GM23338 (cell line): ENCODE measurements around the gene PPP1R12C. TPM values are rescaled to one million over a fixed set of nuclear protein-coding genes. Genes with fewer than 3 reads are reported as not detected.

ENCODE experiments used
- ATAC-seq: fragments of 200-7000 bp; cut with Tn5 transposase; 3 replicates; pipeline ENCODE4 v1.9.1; 2020
- DNase-seq: peaks from one replicate; pipeline ENCODE4 v3.0.0-alpha.2; 2015; ENCODE audit warnings: low spot score
- H2AFZ ChIP-seq: fragments of 200-600 bp; sonication (generic); 2 replicates; pipeline ENCODE4 v1.8.0; 2016; ENCODE audit warnings: antibody characterized with exemption, mild to moderate bottlenecking, moderate library complexity
- H3F3A ChIP-seq: fragments of 200-600 bp; sonication (generic); replicated peaks from 2 replicates; pipeline ENCODE4 v1.8.0; 2017; ENCODE audit warnings: antibody characterized with exemption, mixed run types, low read depth
- H3K27ac ChIP-seq: fragments of 200-600 bp; sonication (generic); 2 replicates; pipeline ENCODE4 v1.6.1; 2016; ENCODE audit warnings: low read depth
- H3K27me3 ChIP-seq: fragments of 200-600 bp; sonication (generic); 2 replicates; pipeline ENCODE4 v1.8.0; 2016; ENCODE audit warnings: mild to moderate bottlenecking, mixed run types, moderate library complexity; ENCODE audit not compliant: insufficient read depth
- H3K36me3 ChIP-seq: fragments of 200-600 bp; sonication (generic); 2 replicates; pipeline ENCODE4 v1.8.0; 2016; ENCODE audit warnings: mild to moderate bottlenecking; ENCODE audit not compliant: insufficient read depth
- H3K4me1 ChIP-seq: fragments of 200-600 bp; sonication (generic); 2 replicates; pipeline ENCODE4 v1.8.0; 2016; ENCODE audit warnings: mild to moderate bottlenecking, moderate library complexity; ENCODE audit not compliant: insufficient read depth
- H3K4me2 ChIP-seq: fragments of 200-600 bp; sonication (generic); 2 replicates; pipeline ENCODE4 v1.7.1; 2017; ENCODE audit warnings: mixed run types
- H3K4me3 ChIP-seq: fragments of 200-600 bp; sonication (generic); 2 replicates; pipeline ENCODE4 v1.6.1; 2016; ENCODE audit warnings: mixed run types
- H3K79me2 ChIP-seq: fragments of 200-600 bp; sonication (generic); replicated peaks from 2 replicates; pipeline ENCODE4 v1.8.0; 2017; ENCODE audit warnings: mild to moderate bottlenecking; ENCODE audit not compliant: insufficient read depth
- H3K9me2 ChIP-seq: fragments of 200-600 bp; sonication (generic); 2 replicates; pipeline ENCODE4 v1.8.0; 2017; ENCODE audit not compliant: insufficient read depth
- H4K20me1 ChIP-seq: fragments of 200-600 bp; sonication (generic); replicated peaks from 2 replicates; pipeline ENCODE4 v1.8.0; 2017; ENCODE audit warnings: mild to moderate bottlenecking; ENCODE audit not compliant: insufficient read depth
- H3K27ac Mint-ChIP-seq: 2 replicates; pipeline ENCODE4 v1.8.0; 2020; ENCODE audit warnings: inconsistent platforms, mild to moderate bottlenecking, moderate library complexity, mixed read lengths
- H3K27me3 Mint-ChIP-seq: 3 replicates; pipeline ENCODE4 v1.8.0; 2022; ENCODE audit warnings: low read depth, mild to moderate bottlenecking, moderate library complexity, mixed read lengths, inconsistent platforms; ENCODE audit not compliant: insufficient read depth, poor library complexity
- H3K36me3 Mint-ChIP-seq: 3 replicates; pipeline ENCODE4 v1.8.0; 2021; ENCODE audit warnings: low read depth, mild to moderate bottlenecking, inconsistent platforms, moderate library complexity, mixed read lengths
- H3K4me1 Mint-ChIP-seq: 3 replicates; pipeline ENCODE4 v1.8.0; 2020; ENCODE audit warnings: mild to moderate bottlenecking, inconsistent platforms, mixed read lengths
- H3K4me3 Mint-ChIP-seq: 3 replicates; pipeline ENCODE4 v1.8.0; 2021; ENCODE audit warnings: moderate library complexity, mild to moderate bottlenecking, inconsistent platforms, mixed read lengths
- H3K9me3 Mint-ChIP-seq: 3 replicates; pipeline ENCODE4 v1.8.0; 2020; ENCODE audit warnings: moderate library complexity, mild to moderate bottlenecking, inconsistent platforms, mixed read lengths
- EZH2 ChIP-seq: fragments of 200-600 bp; sonication (generic); IDR thresholded peaks from one replicate; pipeline ENCODE4 v1.8.0; 2017; ENCODE audit warnings: antibody characterized with exemption, mild to moderate bottlenecking, low read depth; ENCODE audit not compliant: unreplicated experiment
- EZH2phosphoT487 ChIP-seq: fragments of 200-600 bp; sonication (generic); IDR thresholded peaks from one replicate; pipeline ENCODE4 v1.8.1; 2018; ENCODE audit warnings: antibody characterized with exemption; ENCODE audit not compliant: unreplicated experiment
- JUNB ChIP-seq: IDR thresholded peaks from one replicate; pipeline ENCODE4 v1.6.1; 2016; ENCODE audit warnings: antibody characterized with exemption; ENCODE audit not compliant: unreplicated experiment
- STAT1 ChIP-seq: IDR thresholded peaks from one replicate; pipeline ENCODE4 v1.6.1; 2016; ENCODE audit warnings: antibody characterized with exemption; ENCODE audit not compliant: unreplicated experiment
- ZNF114 ChIP-seq: fragments of 250-450 bp; sonication (Bioruptor Pico); IDR thresholded peaks from 2 replicates; pipeline ENCODE4 v1.5.0; 2020; ENCODE audit warnings: mild to moderate bottlenecking, moderate library complexity
- polyA plus RNA-seq: library from polyadenylated mRNA; unstranded; fragments of >200 nt; fragmentation: Nextera tagmentation; extraction: Ambion mirVana; gene quantifications from 2 replicates; pipeline ENCODE4 v1.2.1, GENCODE V29; 2016
- total RNA-seq: library from RNA; depleted of rRNA; stranded (reverse); fragments of >200 nt; shearing (Covaris generic); gene quantifications from 2 replicates; pipeline ENCODE4 v1.2.3, GENCODE V29; 2014
- TF ChIP-seq, protein P1 (sequence below): IDR thresholded peaks from one replicate; pipeline ENCODE4 v1.6.1; 2018; ENCODE audit warnings: antibody characterized with exemption; ENCODE audit not compliant: unreplicated experiment
- TF ChIP-seq, protein P2 (sequence below): fragments of 250-450 bp; sonication (Bioruptor Pico); IDR thresholded peaks from 2 replicates; pipeline ENCODE4 v1.5.0; 2020; ENCODE audit warnings: mild to moderate bottlenecking, moderate library complexity
- TF ChIP-seq, protein P3 (sequence below), 2 experiments: fragments of 200-600 bp in 1 of 2; sonication (generic) in 1 of 2; conservative IDR thresholded peaks; 2 replicates each; pipeline versions ENCODE4 v1.5.1 to v1.6.1; 2016 to 2017; ENCODE audit warnings: antibody characterized with exemption in 2 of 2, low read depth in 2 of 2, mild to moderate bottlenecking in 2 of 2, moderate library complexity in 1 of 2
- TF ChIP-seq, protein P4 (sequence below): IDR thresholded peaks from 2 replicates; pipeline ENCODE4 v1.6.1; 2016; ENCODE audit warnings: antibody characterized with exemption

Gene PPP1R12C
- total and polyA plus RNA-seq, 2 experiments from 2014 or later: 33.2 to 83.9 TPM

DNA sequence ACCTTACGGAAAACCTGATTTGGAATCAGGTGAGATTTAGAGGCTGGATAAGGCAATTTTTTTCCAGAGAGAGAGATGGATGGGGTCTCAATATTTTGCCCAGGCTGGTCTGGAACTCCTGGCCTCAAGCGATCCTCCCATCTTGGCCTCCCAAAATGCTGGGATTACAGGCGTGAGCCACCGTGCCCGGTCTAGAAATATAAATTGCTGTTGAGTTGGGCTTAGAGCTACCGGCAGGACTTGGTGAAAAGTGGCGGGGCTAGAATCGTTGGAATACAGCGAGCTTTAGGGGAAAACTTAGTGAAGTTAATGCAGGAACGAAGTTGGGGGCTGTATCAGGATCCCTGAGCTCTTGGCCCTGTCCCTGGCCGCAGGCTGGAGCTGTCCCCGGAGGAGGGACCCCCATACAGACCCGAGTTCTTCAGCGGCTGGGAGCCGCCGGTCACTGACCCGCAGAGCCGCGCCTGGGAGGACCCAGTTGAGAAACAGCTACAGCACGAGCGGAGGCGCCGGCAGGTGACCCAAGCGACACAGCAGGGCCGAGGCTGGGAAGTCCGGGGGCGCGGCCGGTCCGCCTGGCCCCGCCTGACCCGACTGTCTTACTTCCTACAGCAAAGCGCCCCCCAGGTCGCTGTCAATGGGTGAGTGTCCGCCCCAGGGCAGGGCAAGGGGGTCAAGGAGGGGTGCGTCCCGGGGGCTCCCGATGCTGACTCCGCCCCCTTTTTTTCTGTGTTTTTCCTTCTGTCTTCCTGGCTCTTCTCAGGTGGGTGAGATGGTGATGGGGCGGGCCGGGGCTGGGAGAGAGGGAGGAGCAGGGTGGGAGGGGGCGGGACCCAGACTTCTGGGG is 34.2 kb downstream of the PPP1R12C start:
- peaks cover 10% of the 10 kb centered on the region; the same call in 2 of the 3 replicates for H3K9me3 Mint-ChIP-seq
- Histone ChIP-seq H4K20me1 (peaks cover 14% of the 10 kb centered on the region), H3K4me3 (peak overlapping the region; percentile 26; the same call in 1 of the 2 replicates), H3K27me3 (peaks cover 33% of the 10 kb centered on the region), H3K36me3 (no peaks in the 10 kb centered on the region), H3F3A (peaks cover 27% of the 10 kb centered on the region), H2AFZ (no peak overlapping the region), H3K9me2 (no peaks in the 10 kb centered on the region), H3K79me2 (no peaks in the 10 kb centered on the region), H3K4me1 (peaks cover 26% of the 10 kb centered on the region), H3K27ac (peak overlapping the region; percentile 24; the same call in 1 of the 2 replicates), H3K4me2 (peak overlapping the region; percentile 59; the same call in 1 of the 2 replicates)
- DNase-seq (peak; percentile 60), ATAC-seq (no peak)
- TF ChIP-seq STAT1: no peak
- TF ChIP-seq, protein P1, sequence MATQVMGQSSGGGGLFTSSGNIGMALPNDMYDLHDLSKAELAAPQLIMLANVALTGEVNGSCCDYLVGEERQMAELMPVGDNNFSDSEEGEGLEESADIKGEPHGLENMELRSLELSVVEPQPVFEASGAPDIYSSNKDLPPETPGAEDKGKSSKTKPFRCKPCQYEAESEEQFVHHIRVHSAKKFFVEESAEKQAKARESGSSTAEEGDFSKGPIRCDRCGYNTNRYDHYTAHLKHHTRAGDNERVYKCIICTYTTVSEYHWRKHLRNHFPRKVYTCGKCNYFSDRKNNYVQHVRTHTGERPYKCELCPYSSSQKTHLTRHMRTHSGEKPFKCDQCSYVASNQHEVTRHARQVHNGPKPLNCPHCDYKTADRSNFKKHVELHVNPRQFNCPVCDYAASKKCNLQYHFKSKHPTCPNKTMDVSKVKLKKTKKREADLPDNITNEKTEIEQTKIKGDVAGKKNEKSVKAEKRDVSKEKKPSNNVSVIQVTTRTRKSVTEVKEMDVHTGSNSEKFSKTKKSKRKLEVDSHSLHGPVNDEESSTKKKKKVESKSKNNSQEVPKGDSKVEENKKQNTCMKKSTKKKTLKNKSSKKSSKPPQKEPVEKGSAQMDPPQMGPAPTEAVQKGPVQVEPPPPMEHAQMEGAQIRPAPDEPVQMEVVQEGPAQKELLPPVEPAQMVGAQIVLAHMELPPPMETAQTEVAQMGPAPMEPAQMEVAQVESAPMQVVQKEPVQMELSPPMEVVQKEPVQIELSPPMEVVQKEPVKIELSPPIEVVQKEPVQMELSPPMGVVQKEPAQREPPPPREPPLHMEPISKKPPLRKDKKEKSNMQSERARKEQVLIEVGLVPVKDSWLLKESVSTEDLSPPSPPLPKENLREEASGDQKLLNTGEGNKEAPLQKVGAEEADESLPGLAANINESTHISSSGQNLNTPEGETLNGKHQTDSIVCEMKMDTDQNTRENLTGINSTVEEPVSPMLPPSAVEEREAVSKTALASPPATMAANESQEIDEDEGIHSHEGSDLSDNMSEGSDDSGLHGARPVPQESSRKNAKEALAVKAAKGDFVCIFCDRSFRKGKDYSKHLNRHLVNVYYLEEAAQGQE: no peak
- TF ChIP-seq ZNF114 (CRISPR knock-in tag): no peak
- TF ChIP-seq, protein P2, sequence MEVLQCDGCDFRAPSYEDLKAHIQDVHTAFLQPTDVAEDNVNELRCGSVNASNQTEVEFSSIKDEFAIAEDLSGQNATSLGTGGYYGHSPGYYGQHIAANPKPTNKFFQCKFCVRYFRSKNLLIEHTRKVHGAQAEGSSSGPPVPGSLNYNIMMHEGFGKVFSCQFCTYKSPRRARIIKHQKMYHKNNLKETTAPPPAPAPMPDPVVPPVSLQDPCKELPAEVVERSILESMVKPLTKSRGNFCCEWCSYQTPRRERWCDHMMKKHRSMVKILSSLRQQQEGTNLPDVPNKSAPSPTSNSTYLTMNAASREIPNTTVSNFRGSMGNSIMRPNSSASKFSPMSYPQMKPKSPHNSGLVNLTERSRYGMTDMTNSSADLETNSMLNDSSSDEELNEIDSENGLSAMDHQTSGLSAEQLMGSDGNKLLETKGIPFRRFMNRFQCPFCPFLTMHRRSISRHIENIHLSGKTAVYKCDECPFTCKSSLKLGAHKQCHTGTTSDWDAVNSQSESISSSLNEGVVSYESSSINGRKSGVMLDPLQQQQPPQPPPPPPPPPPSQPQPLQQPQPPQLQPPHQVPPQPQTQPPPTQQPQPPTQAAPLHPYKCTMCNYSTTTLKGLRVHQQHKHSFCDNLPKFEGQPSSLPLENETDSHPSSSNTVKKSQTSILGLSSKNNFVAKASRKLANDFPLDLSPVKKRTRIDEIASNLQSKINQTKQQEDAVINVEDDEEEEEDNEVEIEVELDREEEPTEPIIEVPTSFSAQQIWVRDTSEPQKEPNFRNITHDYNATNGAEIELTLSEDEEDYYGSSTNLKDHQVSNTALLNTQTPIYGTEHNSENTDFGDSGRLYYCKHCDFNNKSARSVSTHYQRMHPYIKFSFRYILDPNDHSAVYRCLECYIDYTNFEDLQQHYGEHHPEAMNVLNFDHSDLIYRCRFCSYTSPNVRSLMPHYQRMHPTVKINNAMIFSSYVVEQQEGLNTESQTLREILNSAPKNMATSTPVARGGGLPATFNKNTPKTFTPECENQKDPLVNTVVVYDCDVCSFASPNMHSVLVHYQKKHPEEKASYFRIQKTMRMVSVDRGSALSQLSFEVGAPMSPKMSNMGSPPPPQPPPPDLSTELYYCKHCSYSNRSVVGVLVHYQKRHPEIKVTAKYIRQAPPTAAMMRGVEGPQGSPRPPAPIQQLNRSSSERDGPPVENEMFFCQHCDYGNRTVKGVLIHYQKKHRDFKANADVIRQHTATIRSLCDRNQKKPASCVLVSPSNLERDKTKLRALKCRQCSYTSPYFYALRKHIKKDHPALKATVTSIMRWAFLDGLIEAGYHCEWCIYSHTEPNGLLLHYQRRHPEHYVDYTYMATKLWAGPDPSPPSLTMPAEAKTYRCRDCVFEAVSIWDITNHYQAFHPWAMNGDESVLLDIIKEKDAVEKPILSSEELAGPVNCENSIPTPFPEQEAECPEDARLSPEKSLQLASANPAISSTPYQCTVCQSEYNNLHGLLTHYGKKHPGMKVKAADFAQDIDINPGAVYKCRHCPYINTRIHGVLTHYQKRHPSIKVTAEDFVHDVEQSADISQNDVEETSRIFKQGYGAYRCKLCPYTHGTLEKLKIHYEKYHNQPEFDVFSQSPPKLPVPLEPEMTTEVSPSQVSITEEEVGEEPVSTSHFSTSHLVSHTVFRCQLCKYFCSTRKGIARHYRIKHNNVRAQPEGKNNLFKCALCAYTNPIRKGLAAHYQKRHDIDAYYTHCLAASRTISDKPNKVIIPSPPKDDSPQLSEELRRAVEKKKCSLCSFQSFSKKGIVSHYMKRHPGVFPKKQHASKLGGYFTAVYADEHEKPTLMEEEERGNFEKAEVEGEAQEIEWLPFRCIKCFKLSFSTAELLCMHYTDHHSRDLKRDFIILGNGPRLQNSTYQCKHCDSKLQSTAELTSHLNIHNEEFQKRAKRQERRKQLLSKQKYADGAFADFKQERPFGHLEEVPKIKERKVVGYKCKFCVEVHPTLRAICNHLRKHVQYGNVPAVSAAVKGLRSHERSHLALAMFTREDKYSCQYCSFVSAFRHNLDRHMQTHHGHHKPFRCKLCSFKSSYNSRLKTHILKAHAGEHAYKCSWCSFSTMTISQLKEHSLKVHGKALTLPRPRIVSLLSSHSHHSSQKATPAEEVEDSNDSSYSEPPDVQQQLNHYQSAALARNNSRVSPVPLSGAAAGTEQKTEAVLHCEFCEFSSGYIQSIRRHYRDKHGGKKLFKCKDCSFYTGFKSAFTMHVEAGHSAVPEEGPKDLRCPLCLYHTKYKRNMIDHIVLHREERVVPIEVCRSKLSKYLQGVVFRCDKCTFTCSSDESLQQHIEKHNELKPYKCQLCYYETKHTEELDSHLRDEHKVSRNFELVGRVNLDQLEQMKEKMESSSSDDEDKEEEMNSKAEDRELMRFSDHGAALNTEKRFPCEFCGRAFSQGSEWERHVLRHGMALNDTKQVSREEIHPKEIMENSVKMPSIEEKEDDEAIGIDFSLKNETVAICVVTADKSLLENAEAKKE (CRISPR knock-in tag): no peak
- TF ChIP-seq, protein P3, sequence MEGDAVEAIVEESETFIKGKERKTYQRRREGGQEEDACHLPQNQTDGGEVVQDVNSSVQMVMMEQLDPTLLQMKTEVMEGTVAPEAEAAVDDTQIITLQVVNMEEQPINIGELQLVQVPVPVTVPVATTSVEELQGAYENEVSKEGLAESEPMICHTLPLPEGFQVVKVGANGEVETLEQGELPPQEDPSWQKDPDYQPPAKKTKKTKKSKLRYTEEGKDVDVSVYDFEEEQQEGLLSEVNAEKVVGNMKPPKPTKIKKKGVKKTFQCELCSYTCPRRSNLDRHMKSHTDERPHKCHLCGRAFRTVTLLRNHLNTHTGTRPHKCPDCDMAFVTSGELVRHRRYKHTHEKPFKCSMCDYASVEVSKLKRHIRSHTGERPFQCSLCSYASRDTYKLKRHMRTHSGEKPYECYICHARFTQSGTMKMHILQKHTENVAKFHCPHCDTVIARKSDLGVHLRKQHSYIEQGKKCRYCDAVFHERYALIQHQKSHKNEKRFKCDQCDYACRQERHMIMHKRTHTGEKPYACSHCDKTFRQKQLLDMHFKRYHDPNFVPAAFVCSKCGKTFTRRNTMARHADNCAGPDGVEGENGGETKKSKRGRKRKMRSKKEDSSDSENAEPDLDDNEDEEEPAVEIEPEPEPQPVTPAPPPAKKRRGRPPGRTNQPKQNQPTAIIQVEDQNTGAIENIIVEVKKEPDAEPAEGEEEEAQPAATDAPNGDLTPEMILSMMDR (conservative IDR thresholded peaks at IDR 0.05; ENCODE audit: low read depth in 2 of 2): no peak
- no peak for TF ChIP-seq EZH2phosphoT487
- TF ChIP-seq JUNB: no peak
- TF ChIP-seq EZH2: no peak
- TF ChIP-seq, protein P4, sequence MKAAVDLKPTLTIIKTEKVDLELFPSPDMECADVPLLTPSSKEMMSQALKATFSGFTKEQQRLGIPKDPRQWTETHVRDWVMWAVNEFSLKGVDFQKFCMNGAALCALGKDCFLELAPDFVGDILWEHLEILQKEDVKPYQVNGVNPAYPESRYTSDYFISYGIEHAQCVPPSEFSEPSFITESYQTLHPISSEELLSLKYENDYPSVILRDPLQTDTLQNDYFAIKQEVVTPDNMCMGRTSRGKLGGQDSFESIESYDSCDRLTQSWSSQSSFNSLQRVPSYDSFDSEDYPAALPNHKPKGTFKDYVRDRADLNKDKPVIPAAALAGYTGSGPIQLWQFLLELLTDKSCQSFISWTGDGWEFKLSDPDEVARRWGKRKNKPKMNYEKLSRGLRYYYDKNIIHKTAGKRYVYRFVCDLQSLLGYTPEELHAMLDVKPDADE: no peak
- peaks cover 65% of the 10 kb centered on the region for H3K27me3 Mint-ChIP-seq
- H3K4me1 Mint-ChIP-seq: peaks cover 45% of the 10 kb centered on the region
- H3K27ac Mint-ChIP-seq: no peak overlapping the region
- peaks cover 14% of the 10 kb centered on the region for H3K36me3 Mint-ChIP-seq
- peak overlapping the region; percentile 88 for H3K4me3 Mint-ChIP-seq
